Measurements from ENCODE around the gene ANKS1A. TPM values are rescaled to one million over a fixed set of nuclear protein-coding genes. Genes with fewer than 3 reads are reported as not detected.
A peak's percentile ranks its signal among the peaks of the same experiment; 100 is the strongest.

ANKS1A gene
- total RNA-seq, 1 experiment from 2014 or later: 24.0 TPM

GRCh38 chr6:35078896-35079295, 189.8 kb downstream of the ANKS1A start:
- Mint-ChIP-seq H3K36me3 (ENCODE audit: insufficient read depth, unreplicated experiment) (peaks cover 31% of the 10 kb centered on the region), H3K27ac (ENCODE audit: unreplicated experiment) (no peak overlapping the region), H3K9me3 (ENCODE audit: unreplicated experiment) (no peaks in the 10 kb centered on the region), H3K4me3 (ENCODE audit: unreplicated experiment) (no peak overlapping the region), H3K4me1 (ENCODE audit: low read depth, unreplicated experiment) (no peaks in the 10 kb centered on the region), H3K27me3 (ENCODE audit: insufficient read depth, unreplicated experiment) (no peaks in the 10 kb centered on the region)
- no peaks in the 10 kb centered on the region for H3K36me3 ChIP-seq (ENCODE audit: control insufficient read depth, insufficient read depth, low read length)
- CTCF ChIA-PET: no interaction called here
- peak in 1 of 2 experiments; percentile 19 for DNase-seq
- no peak for TF ChIP-seq CTCF (IDR thresholded peaks at IDR 0.05; ENCODE audit: insufficient read depth in 1 of 2, low read depth in 1 of 2, low read length in 1 of 2, severe bottlenecking in 1 of 2, unreplicated experiment in 1 of 2)
- no peak overlapping the region for H3K4me3 ChIP-seq (ENCODE audit: low read depth, low read length)
- intact Hi-C loops (cut with micrococcal nuclease; ENCODE audit: unreplicated experiment): no loop called here
- H3K9me3 ChIP-seq: no peaks in the 10 kb centered on the region
- no peaks in the 10 kb centered on the region for H3K27me3 ChIP-seq (replicated peaks; ENCODE audit: control insufficient read depth, insufficient read depth, low read length)
- H3K4me1 ChIP-seq: no peaks in the 10 kb centered on the region
- POLR2A ChIA-PET: no interaction called here
- no TSS peak for BruUV-seq (replicated peaks)

- Histone ChIP-seq H3K4me3 (ENCODE audit: low read depth, low read length) (no peak overlapping the region), H3K36me3 (ENCODE audit: control insufficient read depth, insufficient read depth, low read length) (no peaks in the 10 kb centered on the region), H3K27me3 (replicated peaks; ENCODE audit: control insufficient read depth, insufficient read depth, low read length) (no peaks in the 10 kb centered on the region), H3K4me1 (no peaks in the 10 kb centered on the region), H3K9me3 (no peaks in the 10 kb centered on the region)
- intact Hi-C loops (cut with micrococcal nuclease; ENCODE audit: unreplicated experiment): no loop called here
- ChIA-PET CTCF (no interaction called here), POLR2A (no interaction called here)
- peak in 1 of 2 experiments; percentile 17 for DNase-seq
- Mint-ChIP-seq H3K36me3 (ENCODE audit: insufficient read depth, unreplicated experiment) (peaks cover 31% of the 10 kb centered on the region), H3K27me3 (ENCODE audit: insufficient read depth, unreplicated experiment) (no peaks in the 10 kb centered on the region), H3K9me3 (ENCODE audit: unreplicated experiment) (no peaks in the 10 kb centered on the region), H3K27ac (ENCODE audit: unreplicated experiment) (no peak overlapping the region), H3K4me1 (ENCODE audit: low read depth, unreplicated experiment) (no peaks in the 10 kb centered on the region), H3K4me3 (ENCODE audit: unreplicated experiment) (no peak overlapping the region)
- TF ChIP-seq CTCF (IDR thresholded peaks at IDR 0.05; ENCODE audit: insufficient read depth in 1 of 2, low read depth in 1 of 2, low read length in 1 of 2, severe bottlenecking in 1 of 2, unreplicated experiment in 1 of 2): no peak
- BruUV-seq (replicated peaks): no TSS peak
Measured at GRCh38 chr6:35079311-35080000, 190.4 kb downstream of the ANKS1A start.

- CTCF ChIA-PET: no interaction called here
Measured at GRCh38 chr6:35080016-35080680, 191.1 kb downstream of the ANKS1A start.

More at GRCh38 chr6:35080016-35080680, 191.1 kb downstream of the ANKS1A start:
- H3K4me3 ChIP-seq (ENCODE audit: low read depth, low read length): no peak overlapping the region
- H3K27me3 ChIP-seq (replicated peaks; ENCODE audit: control insufficient read depth, insufficient read depth, low read length): no peaks in the 10 kb centered on the region
- no peaks in the 10 kb centered on the region for H3K9me3 ChIP-seq
- no peaks in the 10 kb centered on the region for H3K36me3 ChIP-seq (ENCODE audit: control insufficient read depth, insufficient read depth, low read length)
- H3K27me3 Mint-ChIP-seq (ENCODE audit: insufficient read depth, unreplicated experiment): no peaks in the 10 kb centered on the region
- no peaks in the 10 kb centered on the region for H3K9me3 Mint-ChIP-seq (ENCODE audit: unreplicated experiment)
- no TSS peak for BruUV-seq (replicated peaks)
- TF ChIP-seq CTCF (IDR thresholded peaks at IDR 0.05; ENCODE audit: insufficient read depth in 1 of 2, low read depth in 1 of 2, low read length in 1 of 2, severe bottlenecking in 1 of 2, unreplicated experiment in 1 of 2): no peak
- peaks cover 38% of the 10 kb centered on the region for H3K36me3 Mint-ChIP-seq (ENCODE audit: insufficient read depth, unreplicated experiment)
- no peaks in the 10 kb centered on the region for H3K4me1 ChIP-seq
- H3K27ac Mint-ChIP-seq (ENCODE audit: unreplicated experiment): no peak overlapping the region
- DNase-seq: peak in 1 of 2 experiments; percentile 11
- H3K4me3 Mint-ChIP-seq (ENCODE audit: unreplicated experiment): no peak overlapping the region
- intact Hi-C loops (cut with micrococcal nuclease; ENCODE audit: unreplicated experiment): no loop called here
- H3K4me1 Mint-ChIP-seq (ENCODE audit: low read depth, unreplicated experiment): no peaks in the 10 kb centered on the region
- POLR2A ChIA-PET: no interaction called here
